ENCODE results near the gene SLC34A3. TPM values are rescaled to one million over a fixed set of nuclear protein-coding genes. Genes with fewer than 3 reads are reported as not detected.
A peak's percentile ranks its signal among the peaks of the same experiment; 100 is the strongest.

The SLC34A3 gene
- total RNA-seq, 4 donors from 2014 or later: 0.33 TPM; not detected in 3

GRCh38 chr9:137184881-137185660, 45.6 kb upstream of the SLC34A3 start:
- TF ChIP-seq POLR2A (IDR thresholded peaks at IDR 0.05): no peak
- TF ChIP-seq, protein P1, sequence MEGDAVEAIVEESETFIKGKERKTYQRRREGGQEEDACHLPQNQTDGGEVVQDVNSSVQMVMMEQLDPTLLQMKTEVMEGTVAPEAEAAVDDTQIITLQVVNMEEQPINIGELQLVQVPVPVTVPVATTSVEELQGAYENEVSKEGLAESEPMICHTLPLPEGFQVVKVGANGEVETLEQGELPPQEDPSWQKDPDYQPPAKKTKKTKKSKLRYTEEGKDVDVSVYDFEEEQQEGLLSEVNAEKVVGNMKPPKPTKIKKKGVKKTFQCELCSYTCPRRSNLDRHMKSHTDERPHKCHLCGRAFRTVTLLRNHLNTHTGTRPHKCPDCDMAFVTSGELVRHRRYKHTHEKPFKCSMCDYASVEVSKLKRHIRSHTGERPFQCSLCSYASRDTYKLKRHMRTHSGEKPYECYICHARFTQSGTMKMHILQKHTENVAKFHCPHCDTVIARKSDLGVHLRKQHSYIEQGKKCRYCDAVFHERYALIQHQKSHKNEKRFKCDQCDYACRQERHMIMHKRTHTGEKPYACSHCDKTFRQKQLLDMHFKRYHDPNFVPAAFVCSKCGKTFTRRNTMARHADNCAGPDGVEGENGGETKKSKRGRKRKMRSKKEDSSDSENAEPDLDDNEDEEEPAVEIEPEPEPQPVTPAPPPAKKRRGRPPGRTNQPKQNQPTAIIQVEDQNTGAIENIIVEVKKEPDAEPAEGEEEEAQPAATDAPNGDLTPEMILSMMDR (IDR thresholded peaks at IDR 0.05): no peak
- H3K36me3 ChIP-seq: peaks cover 34 to 57% of the 10 kb centered on the region in 2 donors
- no peak for DNase-seq
- intact Hi-C loops (cut with DNase I): loop anchor here (5.0 kb wide), 1 partner anchor 42 kb away; the partner anchor contains the start of genes CYSRT1 and RNF224
- no peak overlapping the region for H3K4me3 ChIP-seq (replicated peaks in 1 of 3)
- H3K9me3 ChIP-seq: no peaks in the 10 kb centered on the region
- peaks cover 26% of the 10 kb centered on the region in 2 donors for H3K4me1 ChIP-seq
- no peaks in the 10 kb centered on the region for H3K27me3 ChIP-seq
- no peak overlapping the region for H3K27ac ChIP-seq
- 94 to 95% methylated on average over 27 to 31 of the region's 48 CpGs for WGBS, 2 donors

GRCh38 chr9:137185921-137186320, 44.8 kb upstream of the SLC34A3 start:
- intact Hi-C loops (cut with DNase I): loop anchor here (5.0 kb wide), 1 partner anchor 41 kb away; the partner anchor contains the start of genes CYSRT1 and RNF224
- Histone ChIP-seq H3K27me3 (no peaks in the 10 kb centered on the region), H3K4me1 (peaks cover 29 to 30% of the 10 kb centered on the region in 2 donors), H3K9me3 (no peaks in the 10 kb centered on the region), H3K36me3 (peaks cover 33 to 54% of the 10 kb centered on the region in 2 donors), H3K27ac (no peak overlapping the region), H3K4me3 (replicated peaks in 1 of 3) (no peak overlapping the region)
- WGBS, 2 donors: 96 to 97% methylated on average over 8 to 19 of the region's 19 CpGs
- DNase-seq: no peak
- TF ChIP-seq, protein P1 (IDR thresholded peaks at IDR 0.05): no peak
- no peak for TF ChIP-seq POLR2A (IDR thresholded peaks at IDR 0.05)

GRCh38 chr9:137186385-137186784, 44.3 kb upstream of the SLC34A3 start:
- intact Hi-C loops (cut with DNase I): loop anchor here (5.0 kb wide), 1 partner anchor 41 kb away; the partner anchor contains the start of genes CYSRT1 and RNF224
- peaks cover 29 to 49% of the 10 kb centered on the region in 2 donors for H3K36me3 ChIP-seq

GRCh38 chr9:137187386-137187785, 43.3 kb upstream of the SLC34A3 start:
- 77 to 85% methylated on average over 4 to 7 of the region's 15 CpGs for WGBS, 2 donors
- no peak for TF ChIP-seq POLR2A (IDR thresholded peaks at IDR 0.05)
- TF ChIP-seq, protein P1 (IDR thresholded peaks at IDR 0.05): no peak
- Histone ChIP-seq H3K27me3 (no peaks in the 10 kb centered on the region), H3K36me3 (peaks cover 27 to 39% of the 10 kb centered on the region in 2 donors), H3K27ac (no peak overlapping the region), H3K4me3 (replicated peaks in 1 of 3) (peak overlapping the region in 2 of 3 donors; percentile 70 to 90), H3K4me1 (peaks cover 29 to 30% of the 10 kb centered on the region in 2 donors), H3K9me3 (no peaks in the 10 kb centered on the region)
- intact Hi-C loops (cut with DNase I): loop anchor here (5.0 kb wide), 1 partner anchor 40 kb away; the partner anchor contains the start of genes CYSRT1 and RNF224
- no peak for DNase-seq

More at GRCh38 chr9:137186385-137186784, 44.3 kb upstream of the SLC34A3 start:
- no peaks in the 10 kb centered on the region for H3K9me3 ChIP-seq
- DNase-seq: no peak
- H3K27me3 ChIP-seq: no peaks in the 10 kb centered on the region
- 49 to 88% methylated on average over 3 of the region's 6 CpGs for WGBS, 2 donors
- H3K27ac ChIP-seq: no peak overlapping the region
- H3K4me3 ChIP-seq (replicated peaks in 1 of 3): no peak overlapping the region
- peaks cover 29 to 30% of the 10 kb centered on the region in 2 donors for H3K4me1 ChIP-seq
- no peak for TF ChIP-seq POLR2A (IDR thresholded peaks at IDR 0.05)
- TF ChIP-seq, protein P1 (IDR thresholded peaks at IDR 0.05): no peak

- 1% methylated on average over 24 to 28 of the region's 31 CpGs for WGBS, 2 donors
- no peak for DNase-seq
- TF ChIP-seq POLR2A (IDR thresholded peaks at IDR 0.05): no peak
- TF ChIP-seq, protein P1 (IDR thresholded peaks at IDR 0.05): no peak
- Histone ChIP-seq H3K36me3 (peaks cover 21 to 32% of the 10 kb centered on the region in 2 donors), H3K4me1 (peaks cover 29 to 30% of the 10 kb centered on the region in 2 donors), H3K4me3 (replicated peaks in 1 of 3) (peak overlapping the region; percentile 70 to 90 (median 86)), H3K27me3 (no peaks in the 10 kb centered on the region), H3K27ac (peak overlapping the region; percentile 70 to 88 (median 86)), H3K9me3 (no peaks in the 10 kb centered on the region)
- intact Hi-C loops (cut with DNase I): loop anchor here (5.0 kb wide), 1 partner anchor 39 kb away; the partner anchor contains the start of genes CYSRT1 and RNF224
These were observed 42.6 kb upstream of the SLC34A3 start for GRCh38 chr9:137188086-137188489.

All from thyroid gland (tissue), 4 donors.